LNCaP clone FGC (cell line): ENCODE measurements around the gene DENND6B.

Experiments used
- DNase-seq: peaks from one replicate; pipeline ENCODE4 v3.0.0-alpha.2; 2011; ENCODE audit warnings: low read depth
- H3K4me3 ChIP-seq: 2 replicates; pipeline ENCODE4 v1.5.1; 2011; ENCODE audit warnings: mild to moderate bottlenecking, low read depth, low read length, control low read depth
- TF ChIP-seq, protein P1 (sequence below): IDR thresholded peaks from 2 replicates; pipeline ENCODE4 v1.5.1; 2012; ENCODE audit warnings: mild to moderate bottlenecking; ENCODE audit not compliant: control insufficient read depth, insufficient read depth; ENCODE audit errors: extremely low read depth

The DENND6B gene

DNA sequence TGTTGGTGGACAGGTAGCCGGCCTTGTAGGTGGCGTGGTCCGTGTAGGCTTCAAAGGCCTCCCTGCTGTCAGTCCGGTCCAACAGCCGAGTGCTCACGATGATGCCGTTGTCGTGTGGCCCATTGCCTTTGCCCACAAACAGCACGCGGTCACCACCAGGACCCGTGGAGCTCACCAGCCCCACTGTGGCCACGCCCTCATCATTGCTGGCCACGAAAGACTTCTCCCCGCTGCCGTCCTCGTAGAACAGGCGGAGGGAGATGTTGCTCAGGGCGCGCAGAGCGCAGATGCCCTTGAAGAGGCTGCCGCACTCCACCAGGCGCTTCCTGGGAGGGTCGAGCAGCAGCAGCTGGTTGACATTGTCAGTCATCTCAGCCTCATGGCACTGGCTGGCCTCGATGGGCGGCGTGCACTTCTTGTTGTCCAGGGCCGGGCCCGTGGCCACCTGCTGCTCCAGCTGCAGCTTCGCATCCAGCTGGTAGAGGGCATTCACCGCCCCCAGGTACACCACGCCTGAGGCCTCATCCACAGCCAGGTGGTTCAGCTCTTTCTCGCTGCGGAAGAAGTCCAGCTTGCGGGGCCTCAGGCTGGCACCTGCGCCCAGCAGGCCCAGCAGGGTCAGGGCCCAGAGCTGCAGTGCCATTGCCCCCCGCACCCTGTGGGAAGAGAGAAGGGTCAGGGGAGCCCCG lies 36.7 kb downstream of the DENND6B start:
- TF ChIP-seq, protein P1, sequence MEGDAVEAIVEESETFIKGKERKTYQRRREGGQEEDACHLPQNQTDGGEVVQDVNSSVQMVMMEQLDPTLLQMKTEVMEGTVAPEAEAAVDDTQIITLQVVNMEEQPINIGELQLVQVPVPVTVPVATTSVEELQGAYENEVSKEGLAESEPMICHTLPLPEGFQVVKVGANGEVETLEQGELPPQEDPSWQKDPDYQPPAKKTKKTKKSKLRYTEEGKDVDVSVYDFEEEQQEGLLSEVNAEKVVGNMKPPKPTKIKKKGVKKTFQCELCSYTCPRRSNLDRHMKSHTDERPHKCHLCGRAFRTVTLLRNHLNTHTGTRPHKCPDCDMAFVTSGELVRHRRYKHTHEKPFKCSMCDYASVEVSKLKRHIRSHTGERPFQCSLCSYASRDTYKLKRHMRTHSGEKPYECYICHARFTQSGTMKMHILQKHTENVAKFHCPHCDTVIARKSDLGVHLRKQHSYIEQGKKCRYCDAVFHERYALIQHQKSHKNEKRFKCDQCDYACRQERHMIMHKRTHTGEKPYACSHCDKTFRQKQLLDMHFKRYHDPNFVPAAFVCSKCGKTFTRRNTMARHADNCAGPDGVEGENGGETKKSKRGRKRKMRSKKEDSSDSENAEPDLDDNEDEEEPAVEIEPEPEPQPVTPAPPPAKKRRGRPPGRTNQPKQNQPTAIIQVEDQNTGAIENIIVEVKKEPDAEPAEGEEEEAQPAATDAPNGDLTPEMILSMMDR = no peak
- DNase-seq = no peak
- no peak overlapping the region for H3K4me3 ChIP-seq

DNA sequence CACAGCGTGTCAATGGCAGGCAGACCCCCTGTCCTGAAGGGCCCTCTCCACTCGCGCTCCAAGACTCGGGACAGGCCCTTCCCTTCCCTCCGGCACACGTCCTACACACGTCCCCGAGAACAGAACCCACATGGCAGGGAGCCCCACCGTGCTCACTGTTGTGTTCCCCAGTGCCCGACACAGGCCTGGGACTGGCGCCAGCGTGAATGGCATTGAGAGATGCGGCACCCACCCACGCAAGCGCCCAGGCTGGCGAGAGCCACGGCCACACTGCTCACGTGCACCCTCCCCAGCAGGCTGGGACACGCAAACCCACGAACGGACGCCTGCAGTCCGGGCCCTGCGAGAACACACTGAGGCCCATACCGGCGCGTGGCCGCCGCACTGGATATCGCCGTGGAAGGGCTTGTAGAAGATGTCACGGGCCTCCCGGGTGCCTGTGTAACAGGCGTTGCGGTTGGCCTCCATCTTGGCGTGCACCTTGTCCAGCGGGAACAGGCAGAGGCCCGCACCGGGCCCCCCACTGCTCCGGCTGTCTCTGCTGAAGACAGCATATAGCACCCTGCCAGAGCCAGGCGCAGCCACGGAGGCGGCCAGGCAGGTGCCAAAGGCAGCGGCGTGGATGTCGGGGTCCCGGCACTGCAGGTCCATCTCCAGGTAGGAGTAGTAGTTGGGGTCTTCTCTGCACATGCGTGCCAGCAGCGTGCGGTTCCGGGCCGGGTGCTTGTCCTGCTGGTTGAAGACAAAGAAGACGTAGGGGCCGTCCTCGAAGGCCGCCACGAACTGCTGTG lies 37.5 kb downstream of the DENND6B start:
- TF ChIP-seq, protein P1 = no peak
- DNase-seq = no peak
- H3K4me3 ChIP-seq = no peak overlapping the region

DNA sequence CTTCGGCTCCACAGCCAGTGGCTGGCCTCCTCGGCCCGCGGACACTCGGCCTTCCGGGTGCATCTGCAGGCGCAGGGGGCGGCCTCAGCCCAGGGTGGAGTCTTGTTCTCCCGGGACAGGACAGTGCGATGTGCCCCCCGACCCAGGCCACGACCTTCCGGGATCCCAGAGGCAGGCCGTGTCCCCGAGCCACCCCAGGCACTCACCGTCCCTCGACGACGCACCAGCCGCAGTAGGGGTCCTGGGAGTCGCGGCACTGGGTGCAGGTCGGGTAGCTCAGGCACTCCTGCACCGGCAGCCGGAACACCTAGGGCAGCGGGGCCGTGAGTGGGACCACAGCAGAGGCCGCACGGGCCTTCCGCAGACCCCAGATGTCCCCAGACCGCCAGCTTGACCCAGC lies 39.1 kb downstream of the DENND6B start:
- no peak for DNase-seq

DNA sequence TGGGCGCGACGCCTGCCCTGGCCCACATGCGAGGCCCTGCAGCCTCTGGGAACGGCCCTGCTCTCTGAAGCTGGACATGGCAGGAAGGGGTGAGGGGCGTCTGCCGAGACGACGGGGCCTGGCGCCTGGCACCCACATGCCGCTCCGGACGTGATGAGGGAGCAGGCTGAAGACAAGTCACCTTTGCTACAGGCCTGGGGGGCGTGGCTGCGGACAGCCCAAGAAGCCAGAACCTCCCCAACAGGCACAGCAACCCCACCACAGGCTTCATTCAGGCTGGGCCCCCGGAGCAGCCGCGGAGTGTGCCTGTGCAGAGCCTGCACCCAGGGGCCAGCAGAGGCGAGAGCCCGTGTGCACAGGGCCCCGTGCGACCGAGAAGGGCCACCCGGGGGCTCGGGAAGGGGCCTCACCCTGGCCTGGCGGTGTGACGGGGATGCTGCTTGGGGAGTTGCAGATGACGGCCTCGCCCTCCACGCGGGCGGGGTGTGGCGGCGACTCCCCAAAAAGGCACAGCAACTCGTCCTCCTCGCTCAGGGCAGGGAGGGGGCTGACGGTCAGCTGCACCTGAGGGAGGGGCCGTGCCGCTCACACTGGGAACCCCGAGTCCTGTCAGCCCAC lies 40.0 kb downstream of the DENND6B start:
- no peak overlapping the region for H3K4me3 ChIP-seq
- TF ChIP-seq, protein P1 = no peak
- no peak for DNase-seq

More for the DNA sequence above, 39.1 kb downstream of the DENND6B start:
- no peak overlapping the region for H3K4me3 ChIP-seq
- TF ChIP-seq, protein P1 = no peak

DNA sequence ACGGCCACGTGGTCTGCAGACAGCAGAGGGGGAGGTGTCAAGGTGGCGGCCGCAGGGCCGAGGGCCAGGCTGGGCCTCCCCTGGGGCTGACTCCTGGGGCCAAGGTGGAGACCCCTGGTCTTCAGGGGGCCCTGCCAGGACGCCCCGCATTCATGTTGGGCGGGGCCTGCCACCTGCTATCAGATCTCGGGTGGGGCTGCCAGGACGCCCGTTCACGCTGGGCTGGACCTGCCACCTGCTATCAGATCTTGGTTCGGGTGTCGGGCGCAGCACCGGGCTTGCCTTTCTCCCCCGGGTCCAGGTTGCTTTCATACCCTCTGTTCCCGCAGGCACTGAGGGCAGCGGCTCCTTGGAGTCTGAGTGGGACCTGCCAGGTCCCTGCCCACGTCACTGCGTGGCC lies 40.5 kb downstream of the DENND6B start:
- DNase-seq = no peak
- H3K4me3 ChIP-seq = no peak overlapping the region
- TF ChIP-seq, protein P1 = no peak

DNA sequence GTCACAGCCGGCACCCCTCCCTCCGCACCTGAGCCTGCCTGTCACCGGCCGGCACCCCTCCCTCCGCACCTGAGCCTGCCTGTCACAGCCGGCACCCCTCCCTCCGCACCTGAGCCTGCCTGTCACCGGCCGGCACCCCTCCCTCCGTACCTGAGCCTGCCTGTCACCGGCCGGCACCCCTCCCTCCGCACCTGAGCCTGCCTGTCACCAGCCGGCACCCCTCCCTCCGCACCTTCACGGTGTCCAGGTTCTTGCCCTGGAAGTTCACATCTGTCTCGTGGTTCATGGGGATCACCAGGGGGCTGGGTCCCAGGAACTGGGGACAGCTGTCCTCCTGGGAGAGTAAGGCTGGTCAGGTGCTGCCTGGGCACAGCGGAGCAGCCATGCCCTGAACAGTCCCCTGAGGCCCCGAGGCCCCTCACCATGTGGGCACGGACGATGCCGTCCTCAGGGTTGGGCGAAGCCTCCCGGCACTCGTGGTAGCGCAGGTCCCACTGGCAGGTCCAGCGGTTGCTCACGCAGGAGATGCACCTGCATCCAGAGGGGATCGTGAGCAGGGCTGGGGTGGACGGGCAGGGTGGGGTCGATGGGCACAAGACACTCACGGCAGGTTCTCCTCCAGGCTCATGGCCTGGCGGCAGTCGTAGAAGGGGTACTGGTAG lies 41.1 kb downstream of the DENND6B start:
- TF ChIP-seq, protein P1 = no peak
- H3K4me3 ChIP-seq = no peak overlapping the region
- no peak for DNase-seq
